IMR-90 (cell line): ENCODE data around the gene ADH1C. TPM values are rescaled to one million over a fixed set of nuclear protein-coding genes. Genes with fewer than 3 reads are reported as not detected.

ENCODE experiments used
- ATAC-seq: fragments of 200-7000 bp; cut with Tn5 transposase; 2 replicates; pipeline ENCODE4 v1.9.1; 2020; ENCODE audit warnings: low read depth, mild to moderate bottlenecking, moderate library complexity
- BruUV-seq: library from RNA; stranded (reverse); fragments of 400-500 nt; replicated peaks from 2 replicates; lab custom pipeline; 2021; lab: Mats Ljungman, UMichigan
- CTCF ChIA-PET: fragments of 300-600 bp; formaldehyde crosslinking; extraction: SDS; loops from one replicate; lab custom pipeline; 2021; ENCODE audit warnings: antibody characterized with exemption; lab: Yijun Ruan, JAX
- POLR2A ChIA-PET: fragments of 300-600 bp; sonication (Branson Sonifier 250); formaldehyde crosslinking; loops from one replicate; lab custom pipeline; 2022; ENCODE audit warnings: antibody characterized with exemption; ENCODE audit not compliant: unreplicated experiment; lab: Charles Lee
- DNase-seq: peaks from one replicate; pipeline ENCODE4 v3.0.0; 2013
- H2AFZ ChIP-seq: replicated peaks from 2 replicates; pipeline ENCODE3; 2013; ENCODE audit warnings: low read length, mild to moderate bottlenecking; ENCODE audit not compliant: poor library complexity
- H2AK5ac ChIP-seq: 2 replicates; pipeline ENCODE4 v1.6.1; 2013; ENCODE audit warnings: low read depth, low read length, inconsistent platforms
- H2AK9ac ChIP-seq: replicated peaks from 2 replicates; pipeline ENCODE3; 2013; ENCODE audit warnings: mild to moderate bottlenecking, low read depth, low read length, moderate library complexity; ENCODE audit not compliant: poor library complexity
- H2BK120ac ChIP-seq: 2 replicates; pipeline ENCODE4 v1.6.1; 2013; ENCODE audit warnings: low read depth, low read length, inconsistent platforms
- H2BK15ac ChIP-seq: 3 replicates; pipeline ENCODE4 v1.6.1; 2013; ENCODE audit warnings: low read depth, low read length, inconsistent platforms
- H2BK20ac ChIP-seq: 2 replicates; pipeline ENCODE4 v1.6.1; 2013; ENCODE audit warnings: low read depth, mild to moderate bottlenecking, inconsistent platforms, low read length, moderate library complexity
- H2BK5ac ChIP-seq: 2 replicates; pipeline ENCODE4 v1.6.1; 2013; ENCODE audit warnings: mild to moderate bottlenecking, low read depth, low read length, inconsistent platforms; ENCODE audit not compliant: poor library complexity, severe bottlenecking
- H3K14ac ChIP-seq: replicated peaks from 2 replicates; pipeline ENCODE4 v1.6.1; 2013; ENCODE audit warnings: low read depth, low read length, inconsistent platforms
- H3K18ac ChIP-seq: 2 replicates; pipeline ENCODE4 v1.6.1; 2013; ENCODE audit warnings: low read depth, low read length, control low read depth
- H3K23ac ChIP-seq: 2 replicates; pipeline ENCODE4 v1.6.1; 2013; ENCODE audit warnings: low read depth, low read length, inconsistent platforms
- H3K27ac ChIP-seq: 2 replicates; pipeline ENCODE4 v1.5.1; 2013; ENCODE audit warnings: mild to moderate bottlenecking, control low read depth, low read length; ENCODE audit not compliant: insufficient read depth
- H3K27me3 ChIP-seq: 2 replicates; pipeline ENCODE4 v1.6.1; 2013; ENCODE audit warnings: low read length; ENCODE audit not compliant: control insufficient read depth, insufficient read depth
- H3K36me3 ChIP-seq: 2 replicates; pipeline ENCODE4 v1.6.1; 2013; ENCODE audit warnings: low read length, mixed read lengths; ENCODE audit not compliant: control insufficient read depth, insufficient read depth
- H3K4ac ChIP-seq: 2 replicates; pipeline ENCODE4 v1.6.1; 2013; ENCODE audit warnings: low read depth, low read length, inconsistent platforms
- H3K4me1 ChIP-seq: 2 replicates; pipeline ENCODE4 v1.6.1; 2013; ENCODE audit warnings: low read length, mixed read lengths; ENCODE audit not compliant: control insufficient read depth, insufficient read depth
- H3K4me2 ChIP-seq: 2 replicates; pipeline ENCODE4 v1.6.1; 2013; ENCODE audit warnings: low read depth, mild to moderate bottlenecking, control low read depth, low read length, moderate library complexity
- H3K4me3 ChIP-seq: 2 replicates; pipeline ENCODE4 v1.5.1; 2013; ENCODE audit warnings: low read depth, mild to moderate bottlenecking, control low read depth, low read length, moderate library complexity; ENCODE audit not compliant: insufficient read depth
- H3K56ac ChIP-seq: 2 replicates; pipeline ENCODE4 v1.6.1; 2013; ENCODE audit warnings: low read length, inconsistent platforms; ENCODE audit not compliant: insufficient read depth; ENCODE audit errors: extremely low read depth
- H3K79me1 ChIP-seq, 2 experiments: 2 replicates each; pipeline ENCODE4 v1.6.1; 2013; ENCODE audit warnings: low read length in 2 of 2, inconsistent platforms in 1 of 2, low read depth in 1 of 2
- H3K9ac ChIP-seq: 2 replicates; pipeline ENCODE4 v1.6.1; 2013; ENCODE audit warnings: low read depth, low read length, control low read depth
- H3K9me1 ChIP-seq: 2 replicates; pipeline ENCODE4 v1.6.1; 2013; ENCODE audit warnings: low read length, inconsistent platforms; ENCODE audit not compliant: insufficient read depth
- H3K9me3 ChIP-seq: 2 replicates; pipeline ENCODE4 v1.6.1; 2013; ENCODE audit warnings: low read length; ENCODE audit not compliant: control insufficient read depth, insufficient read depth
- H4K20me1 ChIP-seq: 2 replicates; pipeline ENCODE4 v1.6.1; 2013; ENCODE audit warnings: low read length, inconsistent platforms; ENCODE audit not compliant: insufficient read depth
- H4K5ac ChIP-seq: 2 replicates; pipeline ENCODE4 v1.6.1; 2013; ENCODE audit warnings: mild to moderate bottlenecking, low read depth, low read length, control low read depth
- H4K8ac ChIP-seq, 2 experiments: 2 replicates each; pipeline ENCODE4 v1.6.1; 2013; ENCODE audit warnings: low read depth in 2 of 2, low read length in 2 of 2, control low read depth in 1 of 2, inconsistent platforms in 1 of 2
- H4K91ac ChIP-seq: 2 replicates; pipeline ENCODE4 v1.6.1; 2013; ENCODE audit warnings: low read depth, low read length, inconsistent platforms; ENCODE audit not compliant: insufficient read depth
- CEBPB ChIP-seq: IDR thresholded peaks from 2 replicates; pipeline ENCODE4 v1.6.1; 2012; ENCODE audit warnings: low read depth, low read length, improper control_type of control experiment
- CHD1 ChIP-seq: IDR thresholded peaks from 2 replicates; pipeline ENCODE4 v1.6.1; 2012; ENCODE audit warnings: low read depth, low read length, improper control_type of control experiment
- ELK1 ChIP-seq: fragments of 150-350 bp; IDR thresholded peaks from 2 replicates; pipeline ENCODE4 v1.6.1; 2016; ENCODE audit warnings: low read depth, mild to moderate bottlenecking, low read length, moderate library complexity, borderline replicate concordance
- MAZ ChIP-seq: IDR thresholded peaks from 2 replicates; pipeline ENCODE4 v1.6.1; 2012; ENCODE audit warnings: low read depth, mild to moderate bottlenecking, low read length, improper control_type of control experiment, moderate library complexity, borderline replicate concordance
- MXI1 ChIP-seq: IDR thresholded peaks from 2 replicates; pipeline ENCODE4 v1.6.1; 2012; ENCODE audit warnings: low read depth, mild to moderate bottlenecking, low read length, moderate library complexity, borderline replicate concordance
- NFE2L2 ChIP-seq: fragments of 150-350 bp; IDR thresholded peaks from 2 replicates; pipeline ENCODE4 v1.6.1; 2016; ENCODE audit warnings: low read depth, mild to moderate bottlenecking, low read length
- POLR2A ChIP-seq: IDR thresholded peaks from 2 replicates; pipeline ENCODE4 v1.6.1; 2012; ENCODE audit warnings: mild to moderate bottlenecking, low read depth, low read length
- RAD21 ChIP-seq: IDR thresholded peaks from 2 replicates; pipeline ENCODE4 v1.6.1; 2012; ENCODE audit warnings: low read length, improper control_type of control experiment
- RCOR1 ChIP-seq: IDR thresholded peaks from 2 replicates; pipeline ENCODE4 v1.6.1; 2012; ENCODE audit warnings: mild to moderate bottlenecking, low read length, improper control_type of control experiment; ENCODE audit not compliant: insufficient replicate concordance
- RFX5 ChIP-seq: IDR thresholded peaks from 2 replicates; pipeline ENCODE4 v1.8.0; 2012; ENCODE audit warnings: low read depth, mild to moderate bottlenecking, low read length, moderate library complexity
- SMC3 ChIP-seq: fragments of 150-350 bp; IDR thresholded peaks from 2 replicates; pipeline ENCODE4 v1.6.1; 2016; ENCODE audit warnings: low read depth, mild to moderate bottlenecking, antibody characterized with exemption, low read length, moderate library complexity
- USF2 ChIP-seq: fragments of 150-350 bp; IDR thresholded peaks from 2 replicates; pipeline ENCODE4 v1.6.1; 2017; ENCODE audit warnings: mild to moderate bottlenecking, antibody characterized with exemption, low read length, low read depth
- WGBS, 2 experiments: methylation state at CpG; one replicate each; pipeline versions ENCODE4 v1.1.5 to v1.1.7; 2013; ENCODE audit warnings: missing lambda C conversion rate in 2 of 2; ENCODE audit not compliant: insufficient read length in 1 of 2; ENCODE audit errors: extremely low coverage in 2 of 2; 5-methylcytosine and 5-hydroxymethylcytosine counted together
- dilution Hi-C: fragments of 300-500 bp; cut with HindIII; formaldehyde crosslinking; loops from one replicate; pipeline ENCODE4 v1.14.3; 2018; ENCODE audit warnings: low sequenced_read_pairs; ENCODE audit not compliant: unreplicated experiment
- in situ Hi-C: fragments of 300-500 bp; cut with MboI; formaldehyde crosslinking; loops from 3 replicates; pipeline ENCODE4 v1.14.3; 2019; ENCODE audit warnings: low sequenced_read_pairs, inconsistent platforms, mixed read lengths
- intact Hi-C: fragments of 100-400 bp; cut with micrococcal nuclease; formaldehyde crosslinking; loops from 2 replicates; pipeline ENCODE4 v1.10.0; 2022
- polyA plus RNA-seq, 3 experiments: library from polyadenylated mRNA; depleted of rRNA; stranded (reverse); fragments of >200 nt; gene quantifications; 2 replicates each; pipeline ENCODE4 v1.2.3, GENCODE V29; 2012; ENCODE audit warnings: low replicate concordance in 1 of 3
- total RNA-seq: library from RNA; depleted of rRNA; stranded (reverse); fragments of >200 nt; gene quantifications from 2 replicates; pipeline ENCODE4 v1.2.3, GENCODE V29; 2012

Gene ADH1C
- total and polyA plus RNA-seq, 2 of the 4 experiments (the other 2 are of a cell fraction): 0.26 TPM; not detected in 1

GRCh38 chr4:99336553-99336952 is 16.0 kb downstream of the ADH1C start:
- Histone ChIP-seq H2BK15ac (no peak overlapping the region), H2AFZ (no peak overlapping the region), H3K9me1 (no peaks in the 10 kb centered on the region), H4K20me1 (no peaks in the 10 kb centered on the region), H4K5ac (no peak overlapping the region), H3K79me1 (no peaks in the 10 kb centered on the region), H3K4me1 (no peaks in the 10 kb centered on the region), H2BK20ac (no peak overlapping the region), H3K56ac (no peak overlapping the region), H2AK5ac (no peak overlapping the region), H3K27ac (no peak overlapping the region), H3K14ac (no peak overlapping the region), H3K9ac (no peak overlapping the region), H3K18ac (no peak overlapping the region), H2BK120ac (no peak overlapping the region), H3K23ac (no peak overlapping the region), H3K27me3 (no peaks in the 10 kb centered on the region; the same call in 1 of the 2 replicates), H4K91ac (no peak overlapping the region), H2AK9ac (no peak overlapping the region), H4K8ac (no peak overlapping the region), H3K4ac (no peak overlapping the region), H3K36me3 (no peaks in the 10 kb centered on the region), H3K9me3 (no peaks in the 10 kb centered on the region), H3K4me3 (no peak overlapping the region), H2BK5ac (no peak overlapping the region), H3K4me2 (no peak overlapping the region)
- TF ChIP-seq NFE2L2 (no peak), POLR2A (no peak), CEBPB (no peak), SMC3 (no peak), USF2 (no peak), RCOR1 (no peak), MXI1 (no peak), RFX5 (no peak), MAZ (no peak), RAD21 (no peak), CHD1 (no peak), ELK1 (no peak)
- WGBS, 2 experiments: no CpG with 5 or more reads among the region's 4 CpGs
- BruUV-seq: no TSS peak
- ATAC-seq (no peak), DNase-seq (no peak)
- in situ Hi-C loops: no loop called here
- ChIA-PET POLR2A (no interaction called here), CTCF (no interaction called here)
- dilution Hi-C loops: no loop called here
- intact Hi-C loops: no loop called here
